ENCODE measurements around the gene IL21R.
A peak's percentile ranks its signal among the peaks of the same experiment; 100 is the strongest.

Gene IL21R

GRCh38 chr16:27464626-27465482 lies 62.9 kb downstream of the IL21R start:
- DNase-seq: no peak

DNA sequence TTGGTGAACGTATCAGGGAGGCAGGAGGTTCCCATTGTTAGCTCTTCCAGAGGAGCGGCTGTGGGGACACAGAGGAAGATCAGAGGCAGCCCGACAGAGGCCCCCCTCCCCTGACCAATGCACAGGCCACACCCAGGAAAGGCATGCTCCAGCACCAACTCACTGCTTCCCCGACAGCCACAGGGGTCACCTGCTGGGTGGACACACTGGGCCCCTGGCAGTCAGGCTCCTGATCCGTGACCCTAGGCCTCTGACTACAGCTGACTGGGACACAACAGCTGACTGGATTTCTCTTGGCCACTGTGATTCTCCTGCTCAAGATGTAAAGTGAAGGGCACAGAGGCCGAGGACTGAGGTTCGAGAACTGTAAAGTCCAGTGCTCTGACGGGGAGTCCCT lies 63.5 kb downstream of the IL21R start:
- DNase-seq: no peak

GRCh38 chr16:27468941-27469531 lies 67.1 kb downstream of the IL21R start:
- DNase-seq: no peak

GRCh38 chr16:27470567-27471431 lies 68.8 kb downstream of the IL21R start:
- peak; percentile 34 to 48 (median 38) for DNase-seq

DNA sequence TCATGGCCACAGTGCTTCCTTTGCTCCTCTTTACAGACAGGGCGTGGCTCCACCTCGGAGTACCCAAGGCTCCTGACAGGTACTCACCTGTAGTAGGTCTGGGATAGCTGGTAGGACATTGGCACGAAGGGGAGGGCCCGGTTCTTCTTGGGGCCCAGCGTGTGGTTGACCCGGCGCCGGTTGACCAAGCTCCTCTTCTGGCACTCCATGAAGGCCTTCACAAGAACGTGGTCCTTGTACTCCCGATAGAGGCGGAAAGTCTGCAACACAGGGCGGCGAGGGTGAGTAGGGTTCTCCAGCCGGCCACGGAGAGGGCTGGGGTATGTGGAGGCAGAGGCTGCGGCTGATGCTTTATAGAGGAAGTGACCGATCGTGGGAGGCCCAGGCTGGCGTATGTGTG lies 69.7 kb downstream of the IL21R start:
- DNase-seq: no peak

GRCh38 chr16:27472091-27473020 lies 70.4 kb downstream of the IL21R start:
- DNase-seq: no peak

GRCh38 chr16:27473101-27473900 lies 71.3 kb downstream of the IL21R start:
- DNase-seq: no peak

GRCh38 chr16:27474041-27474440 lies 72.1 kb downstream of the IL21R start:
- DNase-seq: no peak

- no peak for DNase-seq
Measured at GRCh38 chr16:27474921-27475320, 72.9 kb downstream of the IL21R start.

GRCh38 chr16:27475561-27475960 lies 73.6 kb downstream of the IL21R start:
- no peak for DNase-seq

DNA sequence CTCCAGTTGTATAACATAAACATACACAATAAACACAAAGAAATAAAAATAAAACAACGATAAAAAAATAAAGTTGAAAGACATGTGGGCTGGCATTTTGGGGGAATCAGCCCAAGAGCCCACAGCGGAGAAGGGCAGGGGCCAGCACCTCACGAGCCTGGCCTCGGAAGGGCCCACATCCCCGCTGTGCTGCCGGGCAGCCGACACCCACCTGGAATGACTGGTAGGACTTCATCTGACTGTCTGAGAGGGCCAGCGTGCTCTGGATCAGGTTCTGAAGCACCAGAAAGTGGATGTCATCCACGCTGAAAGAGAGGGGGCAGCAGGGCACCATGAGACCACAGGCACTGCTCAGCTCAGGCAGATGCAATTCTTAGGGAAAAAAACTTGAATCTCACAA lies 74.3 kb downstream of the IL21R start:
- no peak for DNase-seq

GRCh38 chr16:27480761-27481160 lies 78.8 kb downstream of the IL21R start:
- DNase-seq: no peak

- DNase-seq: no peak
Measured at GRCh38 chr16:27481282-27481934, 79.4 kb downstream of the IL21R start.

GRCh38 chr16:27482397-27483087 lies 80.6 kb downstream of the IL21R start:
- DNase-seq: no peak

GRCh38 chr16:27483088-27483437 lies 81.1 kb downstream of the IL21R start:
- DNase-seq: no peak

DNA sequence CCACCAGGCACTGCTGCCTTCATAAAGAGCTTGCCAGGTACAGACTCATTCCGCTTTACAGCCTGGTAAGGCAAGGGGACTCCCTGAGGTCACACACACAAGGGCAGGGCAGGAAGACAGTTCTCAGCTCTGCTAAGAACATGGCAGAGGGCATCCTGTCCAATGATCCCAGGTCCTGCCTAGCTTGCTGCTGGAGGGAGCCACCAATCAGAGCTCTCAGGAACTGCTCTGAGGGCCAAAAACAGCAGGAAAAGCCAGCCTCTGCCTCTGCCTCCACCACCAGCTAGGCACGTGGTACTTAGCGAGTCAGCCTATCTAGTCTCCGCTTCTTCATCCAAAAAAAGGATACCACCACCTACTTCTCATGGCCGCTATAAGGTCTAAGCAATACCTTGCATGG lies 81.7 kb downstream of the IL21R start:
- DNase-seq: no peak

DNA sequence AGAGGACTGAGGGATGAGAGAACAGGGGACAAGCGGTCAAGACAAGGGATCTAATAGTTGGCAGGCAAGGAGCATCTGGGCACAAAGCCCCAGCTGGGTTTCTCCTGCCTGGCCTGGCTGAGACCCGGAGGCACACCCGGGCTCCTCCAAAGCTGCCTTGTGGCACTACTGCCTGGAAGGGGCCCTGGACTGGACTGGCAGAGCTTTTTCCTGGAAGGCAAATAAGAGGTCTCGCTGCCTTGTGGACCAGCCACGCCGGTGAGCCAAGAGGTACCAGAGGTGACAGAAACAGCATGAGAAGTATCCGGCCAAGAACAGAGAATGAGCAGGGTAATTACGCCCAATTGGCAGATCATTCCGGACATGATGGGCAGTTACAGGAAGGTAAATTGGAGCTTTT lies 83.2 kb downstream of the IL21R start:
- no peak for DNase-seq

- no peak for DNase-seq
Measured at GRCh38 chr16:27485811-27486210, 83.8 kb downstream of the IL21R start.

DNA sequence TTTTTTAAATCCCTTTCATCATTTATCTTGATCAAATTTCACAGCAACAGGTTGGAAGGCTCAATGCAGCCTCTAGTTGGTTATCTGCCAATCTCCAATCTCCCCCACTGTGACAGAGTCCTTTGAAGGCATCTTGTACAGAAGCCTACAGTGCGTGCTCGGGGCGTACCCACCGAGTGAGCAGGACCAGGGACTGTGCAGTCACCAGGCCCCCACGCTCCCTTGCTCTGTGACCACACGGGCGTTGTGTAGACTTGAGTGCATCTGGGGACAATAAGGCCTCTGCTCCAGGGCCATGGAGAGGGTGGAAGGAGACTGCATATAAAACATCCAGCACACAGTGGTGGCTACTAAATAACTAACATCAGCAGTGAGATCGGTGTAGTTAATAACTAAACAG lies 84.4 kb downstream of the IL21R start:
- no peak for DNase-seq

- no peak for DNase-seq
Measured at GRCh38 chr16:27486760-27487159, 84.8 kb downstream of the IL21R start.

DNA sequence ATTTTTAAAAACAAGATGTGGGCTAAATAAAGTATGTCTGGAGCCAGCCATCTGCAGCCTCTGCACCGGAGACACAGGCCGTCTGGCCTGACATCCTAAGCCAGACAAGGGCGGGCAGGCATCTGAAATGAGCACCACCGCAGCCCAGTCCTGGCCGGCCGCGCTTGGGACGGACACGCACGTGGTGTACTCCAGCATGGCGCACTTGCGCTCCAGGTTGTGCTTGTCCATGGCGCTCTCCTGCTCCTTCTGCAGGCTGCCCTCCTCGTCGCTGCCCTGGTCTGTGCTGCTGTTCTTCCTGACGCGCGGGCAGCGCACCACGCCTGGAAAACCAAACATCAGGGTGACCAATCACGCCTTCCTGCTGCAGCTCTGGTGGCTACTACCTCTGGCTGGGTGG lies 87.4 kb downstream of the IL21R start:
- no peak for DNase-seq

Measured in suppressor macrophage treated with lipopolysaccharide for 1 hour (primary cell).